HG02943 (cell line): Measurements from ENCODE around the gene NXF2B.
"Not testable (repeated sequence)": the region's sequence is repeated elsewhere in the genome, so short reads cannot be mapped to it uniquely, and the experiment has no call there.

Experiments used
- ATAC-seq: cut with Tn5 transposase; IDR thresholded peaks from one replicate; pipeline ENCODE4 v1.9.1; 2021; ENCODE audit warnings: mild to moderate bottlenecking, low read depth, moderate library complexity; ENCODE audit not compliant: unreplicated experiment

Gene NXF2B

GRCh38 chrX:102439908-102440307, at the start of gene NXF2B:
NXF2B (minus strand) TSS chrX:102440008; CDS start chrX:102380036, 59,972 bp downstream.
- ATAC-seq: not testable (repeated sequence)

GRCh38 chrX:102478765-102479164, 39.0 kb upstream of the NXF2B start:
- not testable (repeated sequence) for ATAC-seq

- ATAC-seq: not testable (repeated sequence)
These were observed 32.0 kb upstream of the NXF2B start, which contains the start of gene TCP11X2 for GRCh38 chrX:102471762-102472220. TCP11X2 (minus strand) TSS chrX:102471812.

DNA sequence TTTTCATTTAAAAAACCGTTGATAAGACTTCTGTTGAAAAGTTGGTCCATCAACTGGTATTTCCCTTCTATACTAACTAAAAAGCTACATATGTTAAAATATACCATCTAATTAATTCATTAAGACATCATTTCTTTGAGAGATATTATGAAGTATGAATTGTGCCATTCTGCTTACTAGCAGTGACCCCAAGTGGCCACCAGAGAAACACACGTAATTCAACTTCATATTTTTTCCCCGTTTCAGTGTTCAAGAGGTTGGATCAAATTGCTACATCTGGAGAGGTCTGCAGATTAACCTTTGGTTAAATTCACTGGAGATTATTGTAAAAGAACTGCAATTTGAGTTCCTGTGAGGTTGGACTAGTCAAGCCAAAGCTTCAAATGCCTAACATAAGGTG, 30.4 kb upstream of the NXF2B start:
- ATAC-seq: not testable (repeated sequence)

- not testable (repeated sequence) for ATAC-seq
These were observed 18.8 kb upstream of the NXF2B start for GRCh38 chrX:102458615-102459014.

DNA sequence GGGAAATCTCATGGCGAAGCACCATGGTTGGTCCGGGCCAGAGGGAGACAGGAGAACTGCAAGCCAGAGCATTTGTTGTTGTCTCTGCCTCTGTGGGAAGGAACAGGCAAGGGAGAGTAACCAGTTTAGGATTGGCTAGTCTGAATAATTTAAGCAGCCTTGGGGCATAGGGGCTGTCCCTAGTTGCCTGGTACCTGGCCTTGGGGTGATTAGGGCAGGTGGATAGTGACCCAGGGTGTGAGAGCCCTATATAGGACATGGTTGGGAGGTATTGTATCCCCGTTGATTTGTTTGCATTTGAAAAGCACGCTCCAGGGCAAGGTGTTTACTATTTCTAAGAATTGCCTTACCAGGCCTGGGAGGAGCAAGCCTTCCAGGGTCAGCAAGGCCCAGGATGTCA, 25.3 kb downstream of the NXF2B start:
- ATAC-seq: not testable (repeated sequence)

DNA sequence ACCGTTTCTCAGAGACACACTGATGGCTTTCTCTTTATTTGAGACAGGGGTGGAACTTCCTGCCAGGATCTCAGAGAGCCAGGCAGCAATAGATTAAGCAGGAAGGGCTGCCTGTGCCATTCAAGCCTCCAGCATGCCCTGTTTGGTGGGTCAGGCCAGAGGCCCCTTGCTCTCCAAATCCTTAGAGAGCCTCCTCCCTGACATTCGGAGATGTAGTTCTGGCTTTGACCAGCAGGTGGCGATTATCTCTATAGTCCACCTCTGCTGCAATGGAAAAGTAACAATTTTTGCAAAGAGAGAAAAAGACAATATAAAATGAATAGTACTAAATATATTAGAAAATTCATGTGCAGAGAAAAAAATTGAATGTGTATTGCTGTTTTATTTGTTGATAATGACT, 93.9 kb downstream of the NXF2B start:
- ATAC-seq: no peak

DNA sequence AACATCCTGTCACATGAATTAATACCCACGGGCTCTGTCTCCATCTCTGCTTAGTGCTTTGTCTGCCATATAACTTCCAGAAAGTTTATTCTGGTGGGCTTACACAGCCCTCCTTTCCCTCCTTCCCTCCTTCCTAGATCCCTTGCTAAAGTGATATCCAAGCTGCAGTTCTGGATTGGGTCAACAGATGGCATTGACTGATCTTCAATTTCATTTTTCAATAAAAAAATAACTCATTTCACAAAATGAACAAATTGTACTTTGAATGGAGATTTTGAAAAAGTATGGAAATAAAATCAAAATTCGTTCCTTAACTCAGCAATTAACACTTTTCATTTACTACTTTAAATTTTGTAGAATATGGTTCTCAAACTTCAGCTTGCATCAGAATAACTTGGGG, 97.9 kb downstream of the NXF2B start:
- no peak for ATAC-seq

GRCh38 chrX:102339312-102340298, 100.2 kb downstream of the NXF2B start:
- no peak for ATAC-seq

GRCh38 chrX:102338162-102338561, 101.6 kb downstream of the NXF2B start:
- ATAC-seq: no peak
